ENCODE data around the gene RIMS3.

DNA sequence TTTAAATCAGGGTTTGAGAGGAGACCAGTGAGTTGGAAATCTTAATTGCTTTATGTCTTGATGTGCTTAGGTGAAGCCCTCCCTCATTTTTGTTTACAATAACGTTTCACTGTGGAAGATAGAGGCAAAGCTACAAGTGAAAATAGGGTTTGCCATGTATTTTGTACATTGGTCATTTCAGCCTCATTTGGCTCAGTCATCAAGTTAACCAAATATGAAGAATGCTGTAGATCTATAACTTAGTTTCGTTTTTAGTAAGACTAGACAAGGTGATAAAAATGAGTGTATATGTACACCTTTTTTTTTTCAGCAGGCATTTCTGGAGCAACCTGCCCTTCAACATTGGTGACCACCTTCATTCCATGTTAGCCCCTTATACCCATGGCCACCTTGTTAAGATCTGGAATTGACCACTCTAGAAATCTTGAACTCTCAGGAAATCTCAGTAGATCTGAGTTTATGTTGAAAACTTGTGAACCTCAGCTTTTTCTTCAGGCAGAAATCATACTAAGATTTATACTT lies 28.9 kb upstream of the RIMS3 start:
- TF ChIP-seq SUZ12 (IDR thresholded peaks at IDR 0.05; ENCODE audit: extremely low read depth, insufficient read depth, insufficient read length) (no peak), YY1 (IDR thresholded peaks at IDR 0.05; ENCODE audit: insufficient read depth, insufficient read length) (no peak)
